ENCODE results near the gene NCBP3. TPM values are rescaled to one million over a fixed set of nuclear protein-coding genes. Genes with fewer than 3 reads are reported as not detected.

NCBP3 gene
- total RNA-seq (10 to 100 TPM; 11.8 to 17.1 TPM), polyA plus RNA-seq (1 to 10 TPM; 4.6 to 4.8 TPM)

GRCh38 chr17:3845621-3846436 lies at the start of gene NCBP3:
TSS of gene NCBP3 (minus strand) at chr17:3846246. CDS start at chr17:3846223, 23 bp downstream.
- H3K9me3 ChIP-seq (ENCODE audit: control insufficient read depth in 4 of 4, low read length in 3 of 4): no peaks in the 10 kb centered on the region
- peak within 1 kb of the TSS; percentile 49 to 92 for H3K9ac ChIP-seq (ENCODE audit: low read depth in 1 of 2, low read length in 2 of 2)
- H3K36me3 ChIP-seq (ENCODE audit: control insufficient read depth in 4 of 4, insufficient read depth in 3 of 4, low read depth in 1 of 4, low read length in 3 of 4): peaks cover 0 to 10% (median 4%) of the 10 kb centered on the region in 4 donors
- H3K27ac ChIP-seq (ENCODE audit: low read depth in 1 of 2, low read length in 2 of 2): peak within 1 kb of the TSS; percentile 79 to 88
- H3K4me1 ChIP-seq (ENCODE audit: control insufficient read depth in 4 of 4, insufficient read depth in 4 of 4, low read length in 3 of 4): peaks cover 0 to 18% (median 8%) of the 10 kb centered on the region in 4 donors
- TF ChIP-seq RXRA (IDR thresholded peaks at IDR 0.05) (no peak), TAF1 (conservative IDR thresholded peaks at IDR 0.05) (peak; percentile 79), RAD21 (IDR thresholded peaks at IDR 0.05) (peak; percentile 68 to 77), YY1 (IDR thresholded peaks at IDR 0.05) (peak; percentile 82), FOXA1 (IDR thresholded peaks at IDR 0.05) (no peak), EGR1 (IDR thresholded peaks at IDR 0.05; ENCODE audit: low read depth in 2 of 2) (peak in 1 of 2 donors; percentile 15), CTCF (IDR thresholded peaks at IDR 0.05; ENCODE audit: low read depth, low read length, missing input control) (peak; percentile 89), GABPA (IDR thresholded peaks at IDR 0.05 in 1 of 2, conservative IDR thresholded peaks at IDR 0.05 in 1 of 2) (peak in 1 of 2 donors; percentile 35), SP1 (IDR thresholded peaks at IDR 0.05) (peak; percentile 70), HNF4G (IDR thresholded peaks at IDR 0.05) (no peak)
- H3K27me3 ChIP-seq (ENCODE audit: control insufficient read depth in 4 of 4, insufficient read depth in 4 of 4, low read length in 3 of 4): no peaks in the 10 kb centered on the region
- peak; percentile 94 for DNase-seq (ENCODE audit: low spot score)
- peak within 1 kb of the TSS; percentile 86 to 94 (median 87) for H3K4me3 ChIP-seq (ENCODE audit: low read depth in 1 of 3, low read length in 3 of 3)
- WGBS: under 1% methylated on average over 76 of the region's 76 CpGs

- Histone ChIP-seq H3K27me3 (ENCODE audit: control insufficient read depth in 4 of 4, insufficient read depth in 4 of 4, low read length in 3 of 4) (no peaks in the 10 kb centered on the region), H3K9me3 (ENCODE audit: control insufficient read depth in 4 of 4, low read length in 3 of 4) (no peaks in the 10 kb centered on the region), H3K4me3 (ENCODE audit: low read depth in 1 of 3, low read length in 3 of 3) (no peak overlapping the region), H3K36me3 (ENCODE audit: control insufficient read depth in 4 of 4, insufficient read depth in 3 of 4, low read depth in 1 of 4, low read length in 3 of 4) (no peaks in the 10 kb centered on the region), H3K9ac (ENCODE audit: low read depth in 1 of 2, low read length in 2 of 2) (no peak overlapping the region), H3K27ac (ENCODE audit: low read depth in 1 of 2, low read length in 2 of 2) (no peak overlapping the region), H3K4me1 (ENCODE audit: control insufficient read depth in 4 of 4, insufficient read depth in 4 of 4, low read length in 3 of 4) (peaks cover 2 to 19% (median 8%) of the 10 kb centered on the region in 4 donors)
- DNase-seq (ENCODE audit: low spot score): no peak
- TF ChIP-seq HNF4G (IDR thresholded peaks at IDR 0.05) (no peak), SP1 (IDR thresholded peaks at IDR 0.05) (no peak), ZBTB33 (IDR thresholded peaks at IDR 0.05) (no peak), MAX (IDR thresholded peaks at IDR 0.05) (no peak), FOXA1 (IDR thresholded peaks at IDR 0.05) (no peak), CTCF (IDR thresholded peaks at IDR 0.05; ENCODE audit: low read depth, low read length, missing input control) (no peak), RAD21 (IDR thresholded peaks at IDR 0.05) (no peak), REST (IDR thresholded peaks at IDR 0.05) (no peak), ATF3 (IDR thresholded peaks at IDR 0.05) (no peak), JUND (IDR thresholded peaks at IDR 0.05) (no peak), NR2F2 (IDR thresholded peaks at IDR 0.05) (no peak), RXRA (IDR thresholded peaks at IDR 0.05) (no peak)
- 98% methylated on average over 3 of the region's 3 CpGs for WGBS
These were observed 49.3 kb upstream of the NCBP3 start for GRCh38 chr17:3895354-3895753.
